Aortic smooth muscle cell (primary cell): ENCODE data around the gene PCDHB8. TPM values are rescaled to one million over a fixed set of nuclear protein-coding genes. Genes with fewer than 3 reads are reported as not detected.

Experiments
- total RNA-seq: library from RNA; depleted of rRNA; stranded (reverse); fragments of >200 nt; gene quantifications from 2 replicates; pipeline ENCODE4 v1.2.3, GENCODE V29; 2014

Gene PCDHB8
- total RNA-seq, result 0.62 and 1.1 TPM in 2 replicates

GRCh38 chr5:141177577-141178191, at the start of gene PCDHB8:
TSS of gene PCDHB8 (plus strand) at chr5:141177790. CDS start at chr5:141178035, 245 bp downstream.

DNA sequence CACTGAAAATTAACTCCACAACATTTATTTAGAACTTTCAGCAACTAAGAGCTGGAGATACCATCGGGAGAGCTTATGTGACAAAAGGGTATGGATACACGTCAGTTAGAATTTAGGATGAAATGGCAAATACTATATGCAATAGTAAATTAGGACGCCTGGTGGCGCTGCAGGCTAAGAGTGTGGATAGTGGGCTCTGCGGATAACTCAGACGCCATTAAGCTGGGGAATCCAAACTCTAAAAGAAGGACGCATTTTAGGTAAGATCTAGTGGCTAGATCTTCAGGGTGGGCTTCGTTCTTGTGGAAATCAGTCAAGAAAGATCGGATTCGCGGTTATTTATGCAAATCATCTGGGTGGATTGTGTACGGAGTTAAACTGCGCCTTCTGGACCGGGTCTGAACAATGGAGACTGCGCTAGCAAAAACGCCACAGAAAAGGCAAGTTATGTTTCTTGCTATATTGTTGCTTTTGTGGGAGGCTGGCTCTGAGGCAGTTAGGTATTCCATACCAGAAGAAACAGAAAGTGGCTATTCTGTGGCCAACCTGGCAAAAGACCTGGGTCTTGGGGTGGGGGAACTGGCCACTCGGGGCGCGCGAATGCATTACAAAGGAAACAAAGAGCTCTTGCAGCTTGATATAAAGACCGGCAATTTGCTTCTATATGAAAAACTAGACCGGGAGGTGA, 42.4 kb upstream of the PCDHB8 start, which contains the start of gene PCDHB5:
Gene PCDHB5 (plus strand): TSS at position 177 of the 688 bp plus-strand sequence. CDS start 229 bp downstream, at position 406.

GRCh38 chr5:141149812-141150211, 27.8 kb upstream of the PCDHB8 start, which contains the start of gene PCDHB6:
TSS of gene PCDHB6 (plus strand) at chr5:141150057. CDS start at chr5:141150258, 201 bp downstream.

DNA sequence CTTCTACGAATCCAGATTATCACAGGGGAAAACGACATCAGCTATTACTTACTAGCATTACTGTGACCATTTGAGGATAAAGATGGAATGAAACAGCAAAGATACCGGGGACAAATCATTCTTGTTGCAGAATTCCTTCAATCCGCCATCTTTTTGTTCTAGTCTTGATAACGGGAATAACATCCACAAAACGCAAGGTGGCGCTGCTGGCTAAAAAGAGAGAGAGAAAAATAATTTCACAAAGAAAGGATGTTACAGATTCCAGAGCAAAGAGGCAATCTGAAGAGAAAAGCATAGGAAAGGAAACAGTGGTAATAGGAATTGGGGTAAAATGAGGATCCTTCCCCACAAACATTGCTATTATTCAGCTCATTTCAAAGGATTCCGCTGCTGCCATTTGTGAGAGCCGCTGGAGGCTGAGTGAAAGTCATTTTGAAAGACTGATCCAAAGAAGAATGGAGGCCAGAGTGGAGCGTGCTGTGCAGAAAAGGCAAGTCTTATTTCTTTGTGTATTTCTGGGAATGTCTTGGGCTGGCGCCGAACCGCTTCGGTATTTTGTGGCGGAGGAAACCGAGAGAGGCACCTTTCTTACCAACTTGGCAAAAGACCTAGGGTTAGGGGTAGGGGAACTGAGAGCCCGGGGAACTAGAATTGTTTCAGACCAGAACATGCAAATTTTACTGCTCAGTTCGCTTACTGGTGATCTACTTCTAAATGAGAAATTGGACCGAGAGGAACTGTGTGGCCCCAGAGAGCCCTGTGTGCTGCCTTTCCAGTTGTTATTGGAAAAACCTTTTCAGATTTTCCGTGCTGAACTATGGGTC, 5.0 kb upstream of the PCDHB8 start, which contains the start of gene PCDHB7:
Gene PCDHB7 (plus strand): TSS at position 264 of the 824 bp plus-strand sequence. CDS start 192 bp downstream, at position 456.

GRCh38 chr5:141182248-141182647, 4.7 kb downstream of the PCDHB8 start, which contains the start of gene PCDHB16:
TSS of gene PCDHB16 (plus strand) at chr5:141182387. CDS start at chr5:141182560, 173 bp downstream.

GRCh38 chr5:141186897-141187512, 9.4 kb downstream of the PCDHB8 start, which contains the start of gene PCDHB9:
TSS of gene PCDHB9 (plus strand) at chr5:141187161. CDS start at chr5:141187319, 158 bp downstream.

DNA sequence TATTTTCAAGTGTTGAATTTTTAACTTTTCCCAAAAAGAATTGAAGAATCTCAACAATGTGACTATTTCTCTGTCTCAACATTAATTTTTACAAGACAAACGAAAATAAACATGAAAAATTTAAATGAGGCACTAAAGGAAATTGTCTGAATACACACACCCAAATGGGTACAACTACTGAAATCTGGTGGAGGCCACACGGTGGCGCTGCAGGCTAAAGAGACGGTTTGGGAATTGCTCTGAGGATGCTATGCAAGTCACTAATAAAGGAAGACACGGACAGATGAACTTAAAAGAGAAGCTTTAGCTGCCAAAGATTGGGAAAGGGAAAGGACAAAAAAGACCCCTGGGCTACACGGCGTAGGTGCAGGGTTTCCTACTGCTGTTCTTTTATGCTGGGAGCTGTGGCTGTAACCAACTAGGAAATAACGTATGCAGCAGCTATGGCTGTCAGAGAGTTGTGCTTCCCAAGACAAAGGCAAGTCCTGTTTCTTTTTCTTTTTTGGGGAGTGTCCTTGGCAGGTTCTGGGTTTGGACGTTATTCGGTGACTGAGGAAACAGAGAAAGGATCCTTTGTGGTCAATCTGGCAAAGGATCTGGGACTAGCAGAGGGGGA, 14.6 kb downstream of the PCDHB8 start, which contains the start of gene PCDHB10:
Gene PCDHB10 (plus strand): TSS at position 244 of the 616 bp plus-strand sequence. CDS start 200 bp downstream, at position 444.

DNA sequence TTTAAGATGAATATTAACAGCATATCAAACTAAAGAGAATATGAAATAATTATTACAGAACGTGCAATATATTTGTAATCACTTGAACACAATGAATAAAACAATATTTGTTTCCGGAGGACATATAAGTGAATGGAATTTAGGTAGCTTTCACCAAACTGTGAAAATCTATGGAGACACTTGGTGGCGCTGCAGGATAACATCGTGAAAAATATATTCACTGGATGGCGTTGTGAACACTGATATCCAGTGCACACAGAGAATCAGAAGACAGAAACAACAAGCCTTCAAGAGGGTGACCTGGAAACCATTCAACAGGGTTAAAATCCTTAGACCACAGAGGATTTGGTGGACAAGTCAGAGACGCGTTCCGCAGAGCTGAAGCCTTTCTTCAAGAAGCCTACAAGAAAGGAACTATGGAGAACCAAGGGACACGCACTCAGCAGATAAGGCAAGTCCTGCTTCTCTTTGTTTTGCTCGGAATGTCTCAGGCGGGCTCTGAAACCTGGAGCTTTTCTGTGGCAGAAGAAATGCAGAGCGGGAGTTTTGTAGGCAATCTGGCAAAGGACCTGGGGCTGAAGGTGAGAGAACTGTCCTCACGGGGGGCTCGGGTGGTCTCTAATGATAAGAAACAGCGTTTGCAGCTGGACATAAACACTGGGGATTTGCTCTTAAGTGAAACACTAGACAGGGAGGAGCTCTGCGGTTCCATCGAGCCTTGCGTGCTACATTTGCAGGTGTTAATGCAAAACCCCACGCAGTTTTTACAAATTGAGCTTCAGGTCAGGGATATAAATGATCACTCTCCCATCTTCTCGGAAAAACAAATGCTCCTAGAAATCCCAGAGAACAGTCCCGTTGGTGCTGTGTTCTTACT, 22.0 kb downstream of the PCDHB8 start, which contains the start of gene PCDHB11:
Gene PCDHB11 (plus strand): TSS at position 269 of the 877 bp plus-strand sequence. CDS start 148 bp downstream, at position 417.

DNA sequence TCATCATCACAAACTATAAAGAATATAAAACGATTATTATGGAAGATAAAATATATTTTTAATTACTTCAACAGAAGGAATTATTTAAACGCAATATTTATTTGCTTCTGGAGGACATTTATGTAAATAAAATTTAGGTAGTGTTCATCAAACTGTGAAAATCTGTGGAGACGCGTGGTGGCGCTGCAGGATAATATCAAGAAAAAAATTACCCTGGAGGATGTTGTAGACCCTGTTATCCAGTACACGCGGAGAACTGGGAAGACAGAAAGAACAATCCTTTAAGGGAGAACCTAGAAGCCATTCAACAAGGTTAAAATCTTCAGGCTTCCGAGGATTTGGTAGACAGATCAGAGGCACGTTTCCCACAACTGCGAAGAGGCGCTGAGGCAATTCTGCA, 30.9 kb downstream of the PCDHB8 start, which contains the start of gene PCDHB12:
Gene PCDHB12 (plus strand): TSS at position 242 of the 400 bp plus-strand sequence. CDS start 189 bp downstream, outside the sequence.

GRCh38 chr5:141213656-141214339, 36.2 kb downstream of the PCDHB8 start, which contains the start of gene PCDHB13:
TSS of gene PCDHB13 (plus strand) at chr5:141213919. CDS start at chr5:141214124, 205 bp downstream.

DNA sequence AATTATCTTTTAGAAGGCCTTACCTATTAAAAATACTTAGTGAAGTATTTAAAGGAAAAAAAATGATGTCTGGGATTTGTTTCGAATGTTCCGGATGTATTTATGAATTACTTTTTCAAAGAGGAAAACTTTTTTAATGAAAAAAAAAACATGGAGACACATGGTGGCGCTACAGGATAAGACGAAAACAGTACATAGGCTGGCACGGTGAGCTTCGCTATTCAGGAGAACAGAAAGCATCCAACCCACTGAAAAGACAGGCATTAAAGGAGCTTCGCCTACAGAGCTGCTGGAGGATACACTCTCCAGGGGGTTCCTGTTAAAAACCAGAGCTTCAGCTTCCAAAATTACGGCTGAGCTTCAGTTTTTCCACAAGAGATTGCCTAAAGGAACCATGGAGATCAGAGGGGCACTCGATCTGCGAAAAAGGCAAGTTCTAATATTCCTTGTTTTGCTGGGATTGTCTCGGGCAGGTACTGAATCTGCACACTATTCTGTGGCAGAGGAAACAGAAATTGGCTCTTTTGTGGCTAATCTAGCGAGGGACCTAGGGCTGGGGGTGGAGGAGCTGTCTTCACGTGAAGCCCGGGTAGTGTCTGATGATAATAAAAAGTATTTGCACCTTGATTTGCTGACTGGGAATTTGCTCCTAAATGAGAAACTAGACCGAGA, 45.7 kb downstream of the PCDHB8 start, which contains the start of gene PCDHB14:
Gene PCDHB14 (plus strand): TSS at position 232 of the 672 bp plus-strand sequence. CDS start 163 bp downstream, at position 395.

Other genes with a start within 250 kb of the PCDHB8 start
- 0.31 and 0.53 TPM in 2 replicates for gene PCDHAC2, start 211.3 kb upstream of the PCDHB8 start, total RNA-seq
- gene PCDHB1, start 126.4 kb upstream of the PCDHB8 start, total RNA-seq, result not detected in 2 replicates
- gene PCDHB2, start 83.2 kb upstream of the PCDHB8 start, total RNA-seq, result 1.7 and 3.8 TPM in 2 replicates
- gene PCDHB3, start 77.3 kb upstream of the PCDHB8 start, total RNA-seq, result 0.81 and 1.3 TPM in 2 replicates
- 0.68 and 0.79 TPM in 2 replicates for gene PCDHB4, start 56.0 kb upstream of the PCDHB8 start, total RNA-seq
- 1.4 and 1.8 TPM in 2 replicates for gene PCDHB5, start 42.6 kb upstream of the PCDHB8 start, total RNA-seq
- gene PCDHB6, start 27.7 kb upstream of the PCDHB8 start, total RNA-seq, result 0.13 and 0.37 TPM in 2 replicates
- 0.79 and 1.1 TPM in 2 replicates for gene PCDHB7, start 5.1 kb upstream of the PCDHB8 start, total RNA-seq
- 1.8 and 1.9 TPM in 2 replicates for gene PCDHB16, start 4.6 kb downstream of the PCDHB8 start, total RNA-seq
- 0.40 and 0.44 TPM in 2 replicates for gene PCDHB9, start 9.4 kb downstream of the PCDHB8 start, total RNA-seq
- gene PCDHB10, start 14.6 kb downstream of the PCDHB8 start, total RNA-seq, result 0.66 and 1.1 TPM in 2 replicates
- gene PCDHB11, start 21.8 kb downstream of the PCDHB8 start, total RNA-seq, result 0.44 and 0.53 TPM in 2 replicates
- 0.25 and 0.40 TPM in 2 replicates for gene PCDHB12, start 30.9 kb downstream of the PCDHB8 start, total RNA-seq
- 0.81 and 1.1 TPM in 2 replicates for gene PCDHB13, start 36.1 kb downstream of the PCDHB8 start, total RNA-seq
- gene PCDHB14, start 45.6 kb downstream of the PCDHB8 start, total RNA-seq, result 0.92 and 1.1 TPM in 2 replicates
- gene PCDHB15, start 67.6 kb downstream of the PCDHB8 start, total RNA-seq, result 0.53 and 0.56 TPM in 2 replicates
- 0.13 and 0.31 TPM in 2 replicates for gene SLC25A2, start 126.3 kb downstream of the PCDHB8 start, total RNA-seq
- 81.0 and 83.9 TPM in 2 replicates for gene TAF7, start 143.0 kb downstream of the PCDHB8 start, total RNA-seq
- 1.1 TPM in 2 replicates for gene PCDHGA1, start 152.7 kb downstream of the PCDHB8 start, total RNA-seq
- 1.7 and 2.5 TPM in 2 replicates for gene PCDHGA2, start 161.0 kb downstream of the PCDHB8 start, total RNA-seq
- gene PCDHGA3, start 166.0 kb downstream of the PCDHB8 start, total RNA-seq, result 2.0 and 2.9 TPM in 2 replicates
- gene PCDHGB1, start 172.3 kb downstream of the PCDHB8 start, total RNA-seq, result 1.8 and 4.3 TPM in 2 replicates
- 4.0 and 7.5 TPM in 2 replicates for gene PCDHGA4, start 177.2 kb downstream of the PCDHB8 start, total RNA-seq
- gene PCDHGB2, start 182.2 kb downstream of the PCDHB8 start, total RNA-seq, result 3.4 and 5.9 TPM in 2 replicates
- 1.5 and 2.7 TPM in 2 replicates for gene PCDHGA5, start 186.4 kb downstream of the PCDHB8 start, total RNA-seq
- gene PCDHGB3, start 192.5 kb downstream of the PCDHB8 start, total RNA-seq, result 5.7 and 8.4 TPM in 2 replicates
- 3.3 and 5.3 TPM in 2 replicates for gene PCDHGA6, start 196.1 kb downstream of the PCDHB8 start, total RNA-seq
- gene PCDHGA7, start 205.0 kb downstream of the PCDHB8 start, total RNA-seq, result 3.4 and 4.8 TPM in 2 replicates
- 20.1 and 26.5 TPM in 2 replicates for gene PCDHGB4, start 209.9 kb downstream of the PCDHB8 start, total RNA-seq
- gene PCDHGA8, start 214.8 kb downstream of the PCDHB8 start, total RNA-seq, result 2.2 and 3.9 TPM in 2 replicates
- gene PCDHGB5, start 220.2 kb downstream of the PCDHB8 start, total RNA-seq, result 21.0 and 29.1 TPM in 2 replicates
- gene PCDHGA9, start 225.0 kb downstream of the PCDHB8 start, total RNA-seq, result 2.9 and 5.7 TPM in 2 replicates
- 3.3 and 4.7 TPM in 2 replicates for gene PCDHGB6, start 230.2 kb downstream of the PCDHB8 start, total RNA-seq
- gene PCDHGA10, start 235.2 kb downstream of the PCDHB8 start, total RNA-seq, result 5.3 and 7.5 TPM in 2 replicates
- 9.1 and 17.3 TPM in 2 replicates for gene PCDHGB7, start 239.9 kb downstream of the PCDHB8 start, total RNA-seq
- 11.0 and 18.2 TPM in 2 replicates for gene PCDHGA11, start 243.3 kb downstream of the PCDHB8 start, total RNA-seq